IMR-90 (cell line): ENCODE data around the gene SUSD6. TPM values are rescaled to one million over a fixed set of nuclear protein-coding genes. Genes with fewer than 3 reads are reported as not detected.

ENCODE experiments used
- ATAC-seq: fragments of 200-7000 bp; cut with Tn5 transposase; 2 replicates; pipeline ENCODE4 v1.9.1; 2020; ENCODE audit warnings: low read depth, mild to moderate bottlenecking, moderate library complexity
- BruUV-seq: library from RNA; stranded (reverse); fragments of 400-500 nt; replicated peaks from 2 replicates; lab custom pipeline; 2021; lab: Mats Ljungman, UMichigan
- CTCF ChIA-PET: fragments of 300-600 bp; formaldehyde crosslinking; extraction: SDS; loops from one replicate; lab custom pipeline; 2021; ENCODE audit warnings: antibody characterized with exemption; lab: Yijun Ruan, JAX
- POLR2A ChIA-PET: fragments of 300-600 bp; sonication (Branson Sonifier 250); formaldehyde crosslinking; loops from one replicate; lab custom pipeline; 2022; ENCODE audit warnings: antibody characterized with exemption; ENCODE audit not compliant: unreplicated experiment; lab: Charles Lee
- DNase-seq: peaks from one replicate; pipeline ENCODE4 v3.0.0; 2013
- H2AFZ ChIP-seq: replicated peaks from 2 replicates; pipeline ENCODE3; 2013; ENCODE audit warnings: low read length, mild to moderate bottlenecking; ENCODE audit not compliant: poor library complexity
- H2AK5ac ChIP-seq: 2 replicates; pipeline ENCODE4 v1.6.1; 2013; ENCODE audit warnings: low read depth, low read length, inconsistent platforms
- H2AK9ac ChIP-seq: replicated peaks from 2 replicates; pipeline ENCODE3; 2013; ENCODE audit warnings: mild to moderate bottlenecking, low read depth, low read length, moderate library complexity; ENCODE audit not compliant: poor library complexity
- H2BK120ac ChIP-seq: 2 replicates; pipeline ENCODE4 v1.6.1; 2013; ENCODE audit warnings: low read depth, low read length, inconsistent platforms
- H2BK15ac ChIP-seq: 3 replicates; pipeline ENCODE4 v1.6.1; 2013; ENCODE audit warnings: low read depth, low read length, inconsistent platforms
- H2BK20ac ChIP-seq: 2 replicates; pipeline ENCODE4 v1.6.1; 2013; ENCODE audit warnings: low read depth, mild to moderate bottlenecking, inconsistent platforms, low read length, moderate library complexity
- H2BK5ac ChIP-seq: 2 replicates; pipeline ENCODE4 v1.6.1; 2013; ENCODE audit warnings: mild to moderate bottlenecking, low read depth, low read length, inconsistent platforms; ENCODE audit not compliant: poor library complexity, severe bottlenecking
- H3K14ac ChIP-seq: replicated peaks from 2 replicates; pipeline ENCODE4 v1.6.1; 2013; ENCODE audit warnings: low read depth, low read length, inconsistent platforms
- H3K18ac ChIP-seq: 2 replicates; pipeline ENCODE4 v1.6.1; 2013; ENCODE audit warnings: low read depth, low read length, control low read depth
- H3K23ac ChIP-seq: 2 replicates; pipeline ENCODE4 v1.6.1; 2013; ENCODE audit warnings: low read depth, low read length, inconsistent platforms
- H3K27ac ChIP-seq: 2 replicates; pipeline ENCODE4 v1.5.1; 2013; ENCODE audit warnings: mild to moderate bottlenecking, control low read depth, low read length; ENCODE audit not compliant: insufficient read depth
- H3K27me3 ChIP-seq: 2 replicates; pipeline ENCODE4 v1.6.1; 2013; ENCODE audit warnings: low read length; ENCODE audit not compliant: control insufficient read depth, insufficient read depth
- H3K36me3 ChIP-seq: 2 replicates; pipeline ENCODE4 v1.6.1; 2013; ENCODE audit warnings: low read length, mixed read lengths; ENCODE audit not compliant: control insufficient read depth, insufficient read depth
- H3K4ac ChIP-seq: 2 replicates; pipeline ENCODE4 v1.6.1; 2013; ENCODE audit warnings: low read depth, low read length, inconsistent platforms
- H3K4me1 ChIP-seq: 2 replicates; pipeline ENCODE4 v1.6.1; 2013; ENCODE audit warnings: low read length, mixed read lengths; ENCODE audit not compliant: control insufficient read depth, insufficient read depth
- H3K4me2 ChIP-seq: 2 replicates; pipeline ENCODE4 v1.6.1; 2013; ENCODE audit warnings: low read depth, mild to moderate bottlenecking, control low read depth, low read length, moderate library complexity
- H3K4me3 ChIP-seq: 2 replicates; pipeline ENCODE4 v1.5.1; 2013; ENCODE audit warnings: low read depth, mild to moderate bottlenecking, control low read depth, low read length, moderate library complexity; ENCODE audit not compliant: insufficient read depth
- H3K56ac ChIP-seq: 2 replicates; pipeline ENCODE4 v1.6.1; 2013; ENCODE audit warnings: low read length, inconsistent platforms; ENCODE audit not compliant: insufficient read depth; ENCODE audit errors: extremely low read depth
- H3K79me1 ChIP-seq, 2 experiments: 2 replicates each; pipeline ENCODE4 v1.6.1; 2013; ENCODE audit warnings: low read length in 2 of 2, inconsistent platforms in 1 of 2, low read depth in 1 of 2
- H3K9ac ChIP-seq: 2 replicates; pipeline ENCODE4 v1.6.1; 2013; ENCODE audit warnings: low read depth, low read length, control low read depth
- H3K9me1 ChIP-seq: 2 replicates; pipeline ENCODE4 v1.6.1; 2013; ENCODE audit warnings: low read length, inconsistent platforms; ENCODE audit not compliant: insufficient read depth
- H3K9me3 ChIP-seq: 2 replicates; pipeline ENCODE4 v1.6.1; 2013; ENCODE audit warnings: low read length; ENCODE audit not compliant: control insufficient read depth, insufficient read depth
- H4K20me1 ChIP-seq: 2 replicates; pipeline ENCODE4 v1.6.1; 2013; ENCODE audit warnings: low read length, inconsistent platforms; ENCODE audit not compliant: insufficient read depth
- H4K5ac ChIP-seq: 2 replicates; pipeline ENCODE4 v1.6.1; 2013; ENCODE audit warnings: mild to moderate bottlenecking, low read depth, low read length, control low read depth
- H4K8ac ChIP-seq, 2 experiments: 2 replicates each; pipeline ENCODE4 v1.6.1; 2013; ENCODE audit warnings: low read depth in 2 of 2, low read length in 2 of 2, control low read depth in 1 of 2, inconsistent platforms in 1 of 2
- H4K91ac ChIP-seq: 2 replicates; pipeline ENCODE4 v1.6.1; 2013; ENCODE audit warnings: low read depth, low read length, inconsistent platforms; ENCODE audit not compliant: insufficient read depth
- BHLHE40 ChIP-seq: fragments of 150-350 bp; IDR thresholded peaks from 2 replicates; pipeline ENCODE4 v1.6.1; 2016; ENCODE audit warnings: mild to moderate bottlenecking, low read depth, low read length
- CEBPB ChIP-seq: IDR thresholded peaks from 2 replicates; pipeline ENCODE4 v1.6.1; 2012; ENCODE audit warnings: low read depth, low read length, improper control_type of control experiment
- CHD1 ChIP-seq: IDR thresholded peaks from 2 replicates; pipeline ENCODE4 v1.6.1; 2012; ENCODE audit warnings: low read depth, low read length, improper control_type of control experiment
- CTCF ChIP-seq: conservative IDR thresholded peaks from 2 replicates; pipeline ENCODE4 v1.5.1; 2012; ENCODE audit warnings: mild to moderate bottlenecking, low read depth, low read length, improper control_type of control experiment
- FOS ChIP-seq: fragments of 150-350 bp; IDR thresholded peaks from 2 replicates; pipeline ENCODE4 v1.6.1; 2016; ENCODE audit warnings: low read depth, low read length
- MAZ ChIP-seq: IDR thresholded peaks from 2 replicates; pipeline ENCODE4 v1.6.1; 2012; ENCODE audit warnings: low read depth, mild to moderate bottlenecking, low read length, improper control_type of control experiment, moderate library complexity, borderline replicate concordance
- MXI1 ChIP-seq: IDR thresholded peaks from 2 replicates; pipeline ENCODE4 v1.6.1; 2012; ENCODE audit warnings: low read depth, mild to moderate bottlenecking, low read length, moderate library complexity, borderline replicate concordance
- NFE2L2 ChIP-seq: fragments of 150-350 bp; IDR thresholded peaks from 2 replicates; pipeline ENCODE4 v1.6.1; 2016; ENCODE audit warnings: low read depth, mild to moderate bottlenecking, low read length
- POLR2A ChIP-seq: IDR thresholded peaks from 2 replicates; pipeline ENCODE4 v1.6.1; 2012; ENCODE audit warnings: mild to moderate bottlenecking, low read depth, low read length
- RCOR1 ChIP-seq: IDR thresholded peaks from 2 replicates; pipeline ENCODE4 v1.6.1; 2012; ENCODE audit warnings: mild to moderate bottlenecking, low read length, improper control_type of control experiment; ENCODE audit not compliant: insufficient replicate concordance
- SMC3 ChIP-seq: fragments of 150-350 bp; IDR thresholded peaks from 2 replicates; pipeline ENCODE4 v1.6.1; 2016; ENCODE audit warnings: low read depth, mild to moderate bottlenecking, antibody characterized with exemption, low read length, moderate library complexity
- WGBS, 2 experiments: methylation state at CpG; one replicate each; pipeline versions ENCODE4 v1.1.5 to v1.1.7; 2013; ENCODE audit warnings: missing lambda C conversion rate in 2 of 2; ENCODE audit not compliant: insufficient read length in 1 of 2; ENCODE audit errors: extremely low coverage in 2 of 2; 5-methylcytosine and 5-hydroxymethylcytosine counted together
- dilution Hi-C: fragments of 300-500 bp; cut with HindIII; formaldehyde crosslinking; loops from one replicate; pipeline ENCODE4 v1.14.3; 2018; ENCODE audit warnings: low sequenced_read_pairs; ENCODE audit not compliant: unreplicated experiment
- in situ Hi-C: fragments of 300-500 bp; cut with MboI; formaldehyde crosslinking; loops from 3 replicates; pipeline ENCODE4 v1.14.3; 2019; ENCODE audit warnings: low sequenced_read_pairs, inconsistent platforms, mixed read lengths
- intact Hi-C: fragments of 100-400 bp; cut with micrococcal nuclease; formaldehyde crosslinking; loops from 2 replicates; pipeline ENCODE4 v1.10.0; 2022
- polyA plus RNA-seq, 3 experiments: library from polyadenylated mRNA; depleted of rRNA; stranded (reverse); fragments of >200 nt; gene quantifications; 2 replicates each; pipeline ENCODE4 v1.2.3, GENCODE V29; 2012; ENCODE audit warnings: low replicate concordance in 1 of 3
- total RNA-seq: library from RNA; depleted of rRNA; stranded (reverse); fragments of >200 nt; gene quantifications from 2 replicates; pipeline ENCODE4 v1.2.3, GENCODE V29; 2012
- TF ChIP-seq, protein P1 (sequence below): fragments of 150-350 bp; IDR thresholded peaks from 2 replicates; pipeline ENCODE4 v1.6.1; 2016; ENCODE audit warnings: low read depth, mild to moderate bottlenecking, low read length, moderate library complexity, borderline replicate concordance
- TF ChIP-seq, protein P2 (sequence below): fragments of 150-350 bp; IDR thresholded peaks from 2 replicates; pipeline ENCODE4 v1.6.1; 2017; ENCODE audit warnings: mild to moderate bottlenecking, antibody characterized with exemption, low read length, low read depth

SUSD6 gene
- total and polyA plus RNA-seq, 2 of the 4 experiments (the other 2 are of a cell fraction), result 2.3 to 10.1 TPM

- H3K9me1 ChIP-seq, result peaks cover 23% of the 10 kb centered on the region
- peak overlapping the region; percentile 35 for H2BK5ac ChIP-seq
- no CpG with 5 or more reads among the region's 4 CpGs for WGBS, 2 experiments
- H3K4me2 ChIP-seq, result peak overlapping the region; percentile 4
- no peak overlapping the region for H2BK120ac ChIP-seq
- H3K9ac ChIP-seq, result no peak overlapping the region
- BruUV-seq, result no TSS peak
- peak overlapping the region; percentile 26; the same call in 1 of the 2 replicates for H3K23ac ChIP-seq
- H2AK9ac ChIP-seq, result no peak overlapping the region
- H3K56ac ChIP-seq, result no peak overlapping the region
- peaks cover 62% of the 10 kb centered on the region for H4K20me1 ChIP-seq
- TF ChIP-seq RCOR1 (no peak), FOS (no peak), POLR2A (no peak), MAZ (no peak), CEBPB (no peak), CTCF (no peak), BHLHE40 (no peak), CHD1 (no peak), MXI1 (no peak), SMC3 (no peak), NFE2L2 (no peak)
- TF ChIP-seq, protein P1, sequence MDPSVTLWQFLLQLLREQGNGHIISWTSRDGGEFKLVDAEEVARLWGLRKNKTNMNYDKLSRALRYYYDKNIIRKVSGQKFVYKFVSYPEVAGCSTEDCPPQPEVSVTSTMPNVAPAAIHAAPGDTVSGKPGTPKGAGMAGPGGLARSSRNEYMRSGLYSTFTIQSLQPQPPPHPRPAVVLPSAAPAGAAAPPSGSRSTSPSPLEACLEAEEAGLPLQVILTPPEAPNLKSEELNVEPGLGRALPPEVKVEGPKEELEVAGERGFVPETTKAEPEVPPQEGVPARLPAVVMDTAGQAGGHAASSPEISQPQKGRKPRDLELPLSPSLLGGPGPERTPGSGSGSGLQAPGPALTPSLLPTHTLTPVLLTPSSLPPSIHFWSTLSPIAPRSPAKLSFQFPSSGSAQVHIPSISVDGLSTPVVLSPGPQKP, result no peak
- TF ChIP-seq, protein P2, sequence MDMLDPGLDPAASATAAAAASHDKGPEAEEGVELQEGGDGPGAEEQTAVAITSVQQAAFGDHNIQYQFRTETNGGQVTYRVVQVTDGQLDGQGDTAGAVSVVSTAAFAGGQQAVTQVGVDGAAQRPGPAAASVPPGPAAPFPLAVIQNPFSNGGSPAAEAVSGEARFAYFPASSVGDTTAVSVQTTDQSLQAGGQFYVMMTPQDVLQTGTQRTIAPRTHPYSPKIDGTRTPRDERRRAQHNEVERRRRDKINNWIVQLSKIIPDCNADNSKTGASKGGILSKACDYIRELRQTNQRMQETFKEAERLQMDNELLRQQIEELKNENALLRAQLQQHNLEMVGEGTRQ, result no peak
- no peak overlapping the region for H4K5ac ChIP-seq
- H2BK15ac ChIP-seq, result no peak overlapping the region
- no peak overlapping the region for H3K18ac ChIP-seq
- no peak overlapping the region for H3K27ac ChIP-seq
- H3K4me3 ChIP-seq, result no peak overlapping the region
- no peak overlapping the region for H2AFZ ChIP-seq
- DNase-seq (no peak), ATAC-seq (peak; percentile 18; the same call in 1 of the 2 replicates)
- H3K4me1 ChIP-seq, result peaks cover 23% of the 10 kb centered on the region
- H3K79me1 ChIP-seq, result peaks cover 40 to 88% of the 10 kb centered on the region in 2 experiments
- peak overlapping the region; percentile 3; the same call in 1 of the 2 replicates for H3K14ac ChIP-seq
- intact Hi-C loops (no loop called here), dilution Hi-C loops (no loop called here), in situ Hi-C loops (no loop called here)
- no peak overlapping the region for H4K91ac ChIP-seq
- POLR2A ChIA-PET, result no interaction called here
- CTCF ChIA-PET, result no interaction called here
- H3K9me3 ChIP-seq, result no peaks in the 10 kb centered on the region
- peak overlapping the region; percentile 70 for H3K4ac ChIP-seq
- peak overlapping the region; percentile 50; the same call in 1 of the 2 replicates for H2AK5ac ChIP-seq
- H2BK20ac ChIP-seq, result no peak overlapping the region
- H4K8ac ChIP-seq, result peak overlapping the region in 1 of 2 experiments; percentile 12; a peak in 2 of 4 replicates
- no peaks in the 10 kb centered on the region for H3K27me3 ChIP-seq
- no peaks in the 10 kb centered on the region for H3K36me3 ChIP-seq
Measured at GRCh38 chr14:69619012-69619411, 7.6 kb downstream of the SUSD6 start.
